OCI-LY1 (cell line): ENCODE data around the gene SUPT4H1.
"Not testable (repeated sequence)": the region's sequence is repeated elsewhere in the genome, so short reads cannot be mapped to it uniquely, and the experiment has no call there.

Experiments
- H2AFZ ChIP-seq: fragments of 200-600 bp; sonication (generic), shearing (Covaris generic); 2 replicates; pipeline ENCODE4 v1.6.0; 2014; ENCODE audit warnings: antibody characterized with exemption, mild to moderate bottlenecking, low read length
- H3F3A ChIP-seq: fragments of 200-600 bp; sonication (generic), shearing (Covaris generic); 2 replicates; pipeline ENCODE4 v1.6.0; 2014; ENCODE audit warnings: mild to moderate bottlenecking, antibody characterized with exemption, low read length, moderate library complexity; ENCODE audit not compliant: insufficient read depth
- H3K27ac ChIP-seq: fragments of 200-600 bp; sonication (generic); 2 replicates; pipeline ENCODE4 v1.5.1; 2014; ENCODE audit warnings: low read length, mixed run types, mild to moderate bottlenecking, low read depth; ENCODE audit not compliant: poor library complexity, severe bottlenecking
- H3K27me3 ChIP-seq: fragments of 200-600 bp; sonication (generic); 2 replicates; pipeline ENCODE4 v1.6.0; 2014; ENCODE audit warnings: antibody characterized with exemption, mild to moderate bottlenecking, low read length, moderate library complexity; ENCODE audit not compliant: insufficient read depth
- H3K36me3 ChIP-seq: fragments of 200-600 bp; sonication (generic); 2 replicates; pipeline ENCODE4 v1.6.1; 2014; ENCODE audit warnings: mild to moderate bottlenecking, antibody characterized with exemption, low read length, moderate library complexity, mixed read lengths; ENCODE audit not compliant: insufficient read depth
- H3K4me1 ChIP-seq: fragments of 200-600 bp; sonication (generic); 2 replicates; pipeline ENCODE4 v1.5.1; 2014; ENCODE audit warnings: mild to moderate bottlenecking, low read length, moderate library complexity; ENCODE audit not compliant: insufficient read depth, severe bottlenecking
- H3K4me2 ChIP-seq: fragments of 200-600 bp; sonication (generic), shearing (Covaris generic); 2 replicates; pipeline ENCODE4 v1.6.1; 2014; ENCODE audit warnings: low read length
- H3K4me3 ChIP-seq: fragments of 200-600 bp; sonication (generic); 2 replicates; pipeline ENCODE4 v1.5.1; 2014; ENCODE audit warnings: low read length, low read depth, mild to moderate bottlenecking, mixed read lengths; ENCODE audit not compliant: poor library complexity, severe bottlenecking
- H3K79me2 ChIP-seq: fragments of 200-600 bp; shearing (Covaris generic); 2 replicates; pipeline ENCODE4 v1.6.1; 2016; ENCODE audit warnings: mixed run types, low read length, mixed read lengths; ENCODE audit not compliant: insufficient read depth
- H3K9ac ChIP-seq: fragments of 200-600 bp; sonication (generic), shearing (Covaris generic); 2 replicates; pipeline ENCODE4 v1.6.1; 2014; ENCODE audit warnings: mild to moderate bottlenecking, low read length, mixed read lengths
- H3K9me2 ChIP-seq: fragments of 200-600 bp; sonication (generic), shearing (Covaris generic); 2 replicates; pipeline ENCODE4 v1.6.1; 2014; ENCODE audit warnings: low read depth, mild to moderate bottlenecking, low read length, mixed read lengths
- H3K9me3 ChIP-seq: fragments of 200-600 bp; shearing (Covaris generic); 2 replicates; pipeline ENCODE4 v1.6.1; 2014; ENCODE audit warnings: low read length, mixed read lengths
- H4K20me1 ChIP-seq: fragments of 200-600 bp; sonication (generic), shearing (Covaris generic); 2 replicates; pipeline ENCODE4 v1.6.0; 2016; ENCODE audit warnings: mild to moderate bottlenecking, low read length; ENCODE audit not compliant: insufficient read depth
- CTCF ChIP-seq: fragments of 200-600 bp; sonication (generic), shearing (Covaris generic); IDR thresholded peaks from 2 replicates; pipeline ENCODE4 v1.5.1; 2017; ENCODE audit warnings: mild to moderate bottlenecking, antibody characterized with exemption, low read length, moderate library complexity, mixed read lengths
- EZH2 ChIP-seq: fragments of 200-600 bp; sonication (generic), shearing (Covaris generic); IDR thresholded peaks from 2 replicates; pipeline ENCODE4 v1.8.0; 2017; ENCODE audit warnings: borderline replicate concordance, mixed run types, mild to moderate bottlenecking, antibody characterized with exemption, low read length, moderate library complexity, mixed read lengths

The SUPT4H1 gene

GRCh38 chr17:58343131-58343530 is 8.9 kb downstream of the SUPT4H1 start:
- Histone ChIP-seq H3K79me2 (peaks cover 11% of the 10 kb centered on the region), H3K9me2 (no peaks in the 10 kb centered on the region)

GRCh38 chr17:58341861-58342475 is 10.0 kb downstream of the SUPT4H1 start:
- Histone ChIP-seq H3K27me3 (no peaks in the 10 kb centered on the region), H3K27ac (peak overlapping the region; percentile 99), H4K20me1 (no peaks in the 10 kb centered on the region), H3K4me2 (peak overlapping the region; percentile 51), H3K9ac (peak overlapping the region; percentile 56; the same call in 1 of the 2 replicates), H3K9me2 (no peaks in the 10 kb centered on the region), H3K4me3 (peak overlapping the region; percentile 30), H3F3A (no peaks in the 10 kb centered on the region), H3K79me2 (peaks cover 11% of the 10 kb centered on the region), H3K4me1 (peaks cover 92% of the 10 kb centered on the region), H3K36me3 (peaks cover 53% of the 10 kb centered on the region), H2AFZ (no peak overlapping the region), H3K9me3 (no peaks in the 10 kb centered on the region)
- TF ChIP-seq CTCF (no peak), EZH2 (no peak)

More at GRCh38 chr17:58343131-58343530, 8.9 kb downstream of the SUPT4H1 start:
- Histone ChIP-seq H3K27ac (peak overlapping the region; percentile 99), H3K4me1 (peaks cover 84% of the 10 kb centered on the region), H2AFZ (no peak overlapping the region), H3K4me2 (peak overlapping the region; percentile 94), H3K4me3 (peak overlapping the region; percentile 60), H3K27me3 (no peaks in the 10 kb centered on the region), H3K9me3 (no peaks in the 10 kb centered on the region), H3K9ac (peak overlapping the region; percentile 87), H3F3A (no peaks in the 10 kb centered on the region), H3K36me3 (peaks cover 65% of the 10 kb centered on the region), H4K20me1 (no peaks in the 10 kb centered on the region)
- no peak for TF ChIP-seq EZH2
- TF ChIP-seq CTCF: no peak

- H3K9me2 ChIP-seq, H4K20me1 ChIP-seq, H2AFZ ChIP-seq, H3K27me3 ChIP-seq, H3K4me3 ChIP-seq, H3K9me3 ChIP-seq, H3F3A ChIP-seq: not testable (repeated sequence)
- Histone ChIP-seq H3K9ac (peak overlapping the region; percentile 95; the same call in 1 of the 2 replicates), H3K4me1 (peaks cover 97% of the 10 kb centered on the region), H3K27ac (peak overlapping the region; percentile 99), H3K36me3 (peaks cover 46% of the 10 kb centered on the region), H3K79me2 (peaks cover 11% of the 10 kb centered on the region), H3K4me2 (peak overlapping the region; percentile 97)
Measured at GRCh38 chr17:58341136-58341860, 10.7 kb downstream of the SUPT4H1 start.
